ENCODE data around the gene CDC14B.

Gene CDC14B

GRCh38 chr9:96502539-96503373, 116.9 kb downstream of the CDC14B start:
- H3K4me3 ChIP-seq (ENCODE audit: low read depth, low read length) = no peak overlapping the region
- TF ChIP-seq, protein P1, sequence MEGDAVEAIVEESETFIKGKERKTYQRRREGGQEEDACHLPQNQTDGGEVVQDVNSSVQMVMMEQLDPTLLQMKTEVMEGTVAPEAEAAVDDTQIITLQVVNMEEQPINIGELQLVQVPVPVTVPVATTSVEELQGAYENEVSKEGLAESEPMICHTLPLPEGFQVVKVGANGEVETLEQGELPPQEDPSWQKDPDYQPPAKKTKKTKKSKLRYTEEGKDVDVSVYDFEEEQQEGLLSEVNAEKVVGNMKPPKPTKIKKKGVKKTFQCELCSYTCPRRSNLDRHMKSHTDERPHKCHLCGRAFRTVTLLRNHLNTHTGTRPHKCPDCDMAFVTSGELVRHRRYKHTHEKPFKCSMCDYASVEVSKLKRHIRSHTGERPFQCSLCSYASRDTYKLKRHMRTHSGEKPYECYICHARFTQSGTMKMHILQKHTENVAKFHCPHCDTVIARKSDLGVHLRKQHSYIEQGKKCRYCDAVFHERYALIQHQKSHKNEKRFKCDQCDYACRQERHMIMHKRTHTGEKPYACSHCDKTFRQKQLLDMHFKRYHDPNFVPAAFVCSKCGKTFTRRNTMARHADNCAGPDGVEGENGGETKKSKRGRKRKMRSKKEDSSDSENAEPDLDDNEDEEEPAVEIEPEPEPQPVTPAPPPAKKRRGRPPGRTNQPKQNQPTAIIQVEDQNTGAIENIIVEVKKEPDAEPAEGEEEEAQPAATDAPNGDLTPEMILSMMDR (IDR thresholded peaks at IDR 0.05; ENCODE audit: borderline replicate concordance, insufficient read depth, low read depth, low read length) = no peak

DNA sequence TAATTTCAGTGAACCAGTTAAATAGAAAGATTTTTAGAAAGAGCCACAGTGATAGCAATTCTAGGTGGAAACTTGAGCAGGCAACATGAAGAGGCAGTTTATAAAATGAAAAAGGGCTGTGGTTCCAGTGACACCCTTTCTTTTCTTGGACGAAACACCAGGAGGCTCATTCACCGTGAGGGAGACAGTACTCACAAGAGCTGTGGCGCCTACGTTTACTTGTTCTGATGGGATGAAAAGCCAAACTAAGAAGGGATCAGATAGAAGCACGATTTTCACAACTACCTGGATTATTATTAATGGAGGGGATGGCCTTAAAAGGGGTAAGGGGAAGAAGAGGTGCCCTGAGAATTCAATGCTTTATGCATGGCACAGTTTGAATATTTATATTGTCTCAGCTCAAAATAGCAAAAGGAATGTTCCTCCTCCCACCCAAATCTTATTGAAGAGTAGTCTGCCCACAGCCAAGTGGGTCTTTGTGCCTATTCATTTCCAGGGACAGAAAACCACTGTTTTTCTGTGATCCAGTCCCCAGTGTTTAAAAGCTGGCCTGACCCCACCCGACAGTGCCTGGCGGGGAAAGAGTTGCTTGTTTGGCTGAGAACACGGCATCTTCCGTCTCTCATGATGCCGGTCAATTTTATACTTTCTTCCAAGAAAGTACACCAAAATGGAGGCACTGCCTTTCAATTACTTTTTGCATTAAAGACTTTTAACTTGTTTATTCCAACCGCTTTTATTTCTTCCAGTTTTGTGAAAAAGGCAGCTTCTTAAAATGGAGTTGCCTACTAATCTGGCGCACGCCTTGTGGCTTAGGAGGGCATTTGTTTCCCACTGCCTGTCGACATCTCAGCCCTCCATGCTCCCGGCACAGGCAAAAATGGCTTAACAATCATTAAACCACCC, 117.8 kb downstream of the CDC14B start:
- no peak overlapping the region for H3K4me3 ChIP-seq (ENCODE audit: low read depth, low read length)
- TF ChIP-seq, protein P1 (IDR thresholded peaks at IDR 0.05; ENCODE audit: borderline replicate concordance, insufficient read depth, low read depth, low read length) = no peak

GRCh38 chr9:96500696-96501632, 118.7 kb downstream of the CDC14B start:
- TF ChIP-seq, protein P1 (IDR thresholded peaks at IDR 0.05; ENCODE audit: borderline replicate concordance, insufficient read depth, low read depth, low read length) = no peak
- H3K4me3 ChIP-seq (ENCODE audit: low read depth, low read length) = no peak overlapping the region

DNA sequence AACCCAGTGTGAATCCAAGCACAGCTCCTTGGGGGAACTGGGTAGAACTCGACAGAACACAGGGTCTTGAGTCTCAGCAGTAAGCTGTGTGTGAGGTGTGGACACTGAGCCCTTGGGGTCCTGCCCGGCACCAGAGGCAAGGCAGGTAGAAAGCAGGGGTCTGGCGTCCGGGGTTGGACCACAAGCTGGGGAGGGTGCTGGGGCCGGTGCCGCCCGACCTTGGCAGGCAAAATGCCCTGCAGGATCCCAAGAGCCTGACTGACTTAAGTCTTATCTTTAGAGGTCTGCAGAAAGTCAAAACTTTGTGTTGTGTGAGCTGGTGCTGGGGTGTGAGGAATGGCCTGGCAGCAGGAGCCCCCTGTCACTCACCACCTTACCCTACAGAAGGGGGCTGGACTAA, 120.4 kb downstream of the CDC14B start:
- no peak overlapping the region for H3K4me3 ChIP-seq (ENCODE audit: low read depth, low read length)
- TF ChIP-seq, protein P1 (IDR thresholded peaks at IDR 0.05; ENCODE audit: borderline replicate concordance, insufficient read depth, low read depth, low read length) = no peak

GRCh38 chr9:96498796-96499195, 120.8 kb downstream of the CDC14B start:
- TF ChIP-seq, protein P1 (IDR thresholded peaks at IDR 0.05; ENCODE audit: borderline replicate concordance, insufficient read depth, low read depth, low read length) = no peak
- no peak overlapping the region for H3K4me3 ChIP-seq (ENCODE audit: low read depth, low read length)

GRCh38 chr9:96497117-96497399, 122.6 kb downstream of the CDC14B start:
- TF ChIP-seq, protein P1 (IDR thresholded peaks at IDR 0.05; ENCODE audit: borderline replicate concordance, insufficient read depth, low read depth, low read length) = no peak
- no peak overlapping the region for H3K4me3 ChIP-seq (ENCODE audit: low read depth, low read length)
